Right lobe of liver (tissue), 6 donors: ENCODE data around the gene MCAM. TPM values are rescaled to one million over a fixed set of nuclear protein-coding genes. Genes with fewer than 3 reads are reported as not detected.

Experiments
- ATAC-seq, 4 donors: fragments of 200-7000 bp; cut with Tn5 transposase; one replicate each; pipeline ENCODE4 v1.9.1; 2020; ENCODE audit warnings: mild to moderate bottlenecking in 4 of 4, moderate library complexity in 4 of 4
- DNase-seq, 3 donors: peaks; one replicate each; pipeline ENCODE4 v3.0.0-alpha.2; 2020
- H3K27ac ChIP-seq, 3 donors: fragments of 200-600 bp; one replicate each; pipeline ENCODE4 v1.8.0; 2022
- H3K27me3 ChIP-seq, 2 donors: fragments of 200-600 bp; one replicate each; pipeline ENCODE4 v1.8.0; 2022
- H3K36me3 ChIP-seq, 4 donors: fragments of 200-600 bp; sonication (generic) in 1 of 4; one replicate each; pipeline versions ENCODE4 v1.5.1 to v1.8.0; 2017 to 2022; ENCODE audit warnings: control low read depth in 1 of 4
- H3K4me1 ChIP-seq, 4 donors: fragments of 200-600 bp; sonication (generic) in 1 of 4; one replicate each; pipeline versions ENCODE4 v1.5.1 to v1.8.0; 2017 to 2022; ENCODE audit warnings: control low read depth in 1 of 4
- H3K4me3 ChIP-seq, 3 donors: fragments of 200-600 bp; one replicate each; pipeline ENCODE4 v1.8.0; 2022
- H3K9me3 ChIP-seq, 4 donors: fragments of 200-600 bp; sonication (generic) in 1 of 4; one replicate each; pipeline versions ENCODE4 v1.5.1 to v1.8.0; 2017 to 2022; ENCODE audit warnings: control low read depth in 1 of 4
- POLR2A ChIP-seq: fragments of 450-650 bp; IDR thresholded peaks from one replicate; pipeline ENCODE4 v1.6.1; 2017; ENCODE audit warnings: antibody characterized with exemption, mild to moderate bottlenecking
- WGBS: methylation state at CpG from one replicate; pipeline ENCODE4 v1.1.6; 2018; ENCODE audit warnings: low coverage, low lambda C conversion rate; ENCODE audit not compliant: insufficient coverage; ENCODE audit errors: missing lambda C conversion rate; 5-methylcytosine and 5-hydroxymethylcytosine counted together
- intact Hi-C, 2 donors: fragments of 100-400 bp; cut with DNase I; formaldehyde crosslinking; loops; one replicate each; pipeline versions ENCODE4 v1.11.2 to v1.14.1; 2022
- total RNA-seq, 6 experiments: library from RNA; depleted of rRNA in 2 of 6; stranded (reverse); fragments of >200 nt in 2 of 6; fragmentation: NEBNext Ultra II Directional in 3 of 6; extraction: Animal tissue kit (Norgen Biotek cat#: 25700) in 3 of 6; gene quantifications; one replicate each; pipeline versions ENCODE4 v1.1.0 to v1.2.4, GENCODE V29; 2016 to 2023
- TF ChIP-seq, protein P1 (sequence below), 4 donors: fragments of 200-600 bp in 3 of 4; fragments of 450-650 bp in 1 of 4; IDR thresholded peaks; one replicate each; pipeline versions ENCODE4 v1.5.1 to v1.8.0; 2016 to 2022; ENCODE audit warnings: antibody characterized with exemption in 4 of 4, mild to moderate bottlenecking in 2 of 4
- donor health status: DM: no; HTN: yes; CAD: no.
- donor health status: DM: no; HTN: no; CAD: no.
- donor health status: DM: no; HTN: no; CAD: no.
- donor health status: DM: no; HTN: yes; CAD: no.
- donor health status: DM: no; HTN: yes; CAD: no.

The MCAM gene
- total RNA-seq, 6 experiments from 2014 or later, result 1.8 to 28.7 (median 12.5) TPM

DNA sequence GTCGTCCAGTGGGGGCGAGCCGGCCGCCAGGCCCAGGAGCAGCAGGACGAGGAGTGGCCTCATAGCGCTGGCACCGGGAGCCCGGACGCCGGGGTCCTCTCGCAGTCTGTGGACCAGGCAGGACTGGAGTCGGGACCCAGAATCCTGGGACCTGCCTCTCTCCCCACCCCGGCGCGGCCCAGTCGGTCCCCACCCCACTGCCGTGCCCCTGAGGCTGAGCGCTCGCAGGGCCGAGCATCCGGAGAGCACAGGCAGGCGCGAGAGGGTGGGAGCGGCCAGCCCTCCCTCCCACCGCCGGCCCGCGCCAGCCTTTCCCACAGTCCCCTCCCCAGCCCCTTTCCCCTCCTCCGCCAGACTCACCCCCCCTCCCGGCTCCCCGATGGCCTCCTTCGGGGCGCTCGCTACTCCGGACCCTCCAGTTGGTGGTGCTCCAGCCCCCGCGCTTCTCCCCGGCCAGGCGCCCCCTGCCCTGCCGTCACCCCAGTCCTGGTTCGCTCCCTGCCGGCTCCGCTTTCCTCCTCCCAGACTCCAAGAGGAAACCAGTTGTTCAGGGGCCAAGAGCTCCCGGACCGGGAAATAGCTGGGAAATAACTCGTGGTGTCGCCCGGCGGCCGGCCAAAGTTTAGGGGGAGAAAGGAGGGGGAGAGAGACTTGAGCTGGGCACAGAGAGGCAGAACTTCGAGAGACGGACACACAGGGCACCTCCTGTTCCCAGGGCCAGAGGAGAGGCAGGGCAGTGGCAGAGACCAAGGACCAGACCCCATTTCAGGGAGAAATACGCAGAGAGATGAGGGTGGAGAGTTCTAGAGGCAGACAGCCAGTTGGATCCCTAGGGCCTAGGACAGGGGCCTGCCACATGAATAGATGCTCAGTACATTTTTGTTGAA, 23.6 kb upstream of the MCAM start, which contains the start of gene C1QTNF5:
Gene C1QTNF5 (minus strand): TSS at position 549 of the 887 bp plus-strand sequence. CDS start 486 bp downstream, at position 63.
- no peaks in the 10 kb centered on the region for H3K36me3 ChIP-seq
- H3K4me3 ChIP-seq, result peak within 1 kb of the TSS; percentile 45 to 51 (median 49)
- H3K27ac ChIP-seq, result peak within 1 kb of the TSS; percentile 70 to 89 (median 76)
- no peaks in the 10 kb centered on the region for H3K9me3 ChIP-seq
- no peaks in the 10 kb centered on the region for H3K27me3 ChIP-seq
- H3K4me1 ChIP-seq, result peaks cover 0 to 22% (median 9%) of the 10 kb centered on the region in 4 donors
- TF ChIP-seq POLR2A, result no peak
- TF ChIP-seq, protein P1, sequence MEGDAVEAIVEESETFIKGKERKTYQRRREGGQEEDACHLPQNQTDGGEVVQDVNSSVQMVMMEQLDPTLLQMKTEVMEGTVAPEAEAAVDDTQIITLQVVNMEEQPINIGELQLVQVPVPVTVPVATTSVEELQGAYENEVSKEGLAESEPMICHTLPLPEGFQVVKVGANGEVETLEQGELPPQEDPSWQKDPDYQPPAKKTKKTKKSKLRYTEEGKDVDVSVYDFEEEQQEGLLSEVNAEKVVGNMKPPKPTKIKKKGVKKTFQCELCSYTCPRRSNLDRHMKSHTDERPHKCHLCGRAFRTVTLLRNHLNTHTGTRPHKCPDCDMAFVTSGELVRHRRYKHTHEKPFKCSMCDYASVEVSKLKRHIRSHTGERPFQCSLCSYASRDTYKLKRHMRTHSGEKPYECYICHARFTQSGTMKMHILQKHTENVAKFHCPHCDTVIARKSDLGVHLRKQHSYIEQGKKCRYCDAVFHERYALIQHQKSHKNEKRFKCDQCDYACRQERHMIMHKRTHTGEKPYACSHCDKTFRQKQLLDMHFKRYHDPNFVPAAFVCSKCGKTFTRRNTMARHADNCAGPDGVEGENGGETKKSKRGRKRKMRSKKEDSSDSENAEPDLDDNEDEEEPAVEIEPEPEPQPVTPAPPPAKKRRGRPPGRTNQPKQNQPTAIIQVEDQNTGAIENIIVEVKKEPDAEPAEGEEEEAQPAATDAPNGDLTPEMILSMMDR (IDR thresholded peaks at IDR 0.05), result no peak
- intact Hi-C loops, result no loop called here
- peak; percentile 19 to 44 (median 29) for ATAC-seq
- WGBS, result 19% methylated on average over 17 of the region's 53 CpGs
- DNase-seq, result peak in 2 of 3 donors; percentile 75 to 77

DNA sequence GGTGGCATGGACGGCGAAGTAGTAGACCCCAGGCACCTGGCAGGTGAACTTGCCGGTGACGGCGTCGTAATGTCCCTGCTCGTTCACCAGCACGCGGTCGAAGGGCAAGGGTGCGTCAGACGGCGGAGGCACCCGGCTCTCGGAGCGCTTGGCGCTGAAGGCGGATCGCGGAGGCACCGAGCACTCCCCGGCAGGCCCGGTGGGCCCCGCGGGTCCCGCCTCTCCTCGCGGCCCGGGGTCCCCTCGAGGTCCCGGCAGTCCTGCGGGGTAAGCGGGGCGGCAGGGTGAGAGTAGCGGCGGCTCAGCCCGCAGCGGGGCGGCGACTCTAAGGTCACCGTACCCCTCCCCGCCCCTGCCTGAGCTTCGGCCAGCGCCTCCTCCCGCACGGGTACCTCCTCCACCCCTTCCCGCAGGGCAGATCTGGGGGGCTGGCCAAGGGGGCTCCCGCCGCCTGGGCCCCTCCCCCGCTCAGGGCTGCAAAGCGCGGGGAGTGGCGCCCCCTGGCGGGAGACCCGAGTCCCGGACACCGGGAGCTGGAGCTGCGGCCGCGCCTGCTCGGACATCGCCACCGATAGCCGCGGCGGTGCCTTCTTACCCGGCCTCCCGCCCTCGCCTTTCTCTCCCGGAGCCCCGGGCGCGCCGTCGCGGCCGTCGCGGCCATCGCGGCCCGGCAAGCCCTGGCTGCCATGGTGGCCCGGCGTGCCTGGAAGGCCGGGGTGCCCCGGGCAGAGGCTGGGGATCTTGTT, 22.8 kb upstream of the MCAM start:
- Histone ChIP-seq H3K36me3 (no peaks in the 10 kb centered on the region), H3K4me3 (peak overlapping the region; percentile 45 to 51 (median 49)), H3K4me1 (peaks cover 0 to 28% (median 12%) of the 10 kb centered on the region in 4 donors), H3K9me3 (no peaks in the 10 kb centered on the region), H3K27ac (peak overlapping the region; percentile 70 to 89 (median 76)), H3K27me3 (no peaks in the 10 kb centered on the region)
- TF ChIP-seq POLR2A, result no peak
- TF ChIP-seq, protein P1 (IDR thresholded peaks at IDR 0.05), result peak; percentile 75 to 91 (median 84)
- peak; percentile 74 to 82 (median 81) for DNase-seq
- ATAC-seq, result peak; percentile 51 to 59 (median 56)
- intact Hi-C loops, result no loop called here
- 5% methylated on average over 16 of the region's 86 CpGs for WGBS

DNA sequence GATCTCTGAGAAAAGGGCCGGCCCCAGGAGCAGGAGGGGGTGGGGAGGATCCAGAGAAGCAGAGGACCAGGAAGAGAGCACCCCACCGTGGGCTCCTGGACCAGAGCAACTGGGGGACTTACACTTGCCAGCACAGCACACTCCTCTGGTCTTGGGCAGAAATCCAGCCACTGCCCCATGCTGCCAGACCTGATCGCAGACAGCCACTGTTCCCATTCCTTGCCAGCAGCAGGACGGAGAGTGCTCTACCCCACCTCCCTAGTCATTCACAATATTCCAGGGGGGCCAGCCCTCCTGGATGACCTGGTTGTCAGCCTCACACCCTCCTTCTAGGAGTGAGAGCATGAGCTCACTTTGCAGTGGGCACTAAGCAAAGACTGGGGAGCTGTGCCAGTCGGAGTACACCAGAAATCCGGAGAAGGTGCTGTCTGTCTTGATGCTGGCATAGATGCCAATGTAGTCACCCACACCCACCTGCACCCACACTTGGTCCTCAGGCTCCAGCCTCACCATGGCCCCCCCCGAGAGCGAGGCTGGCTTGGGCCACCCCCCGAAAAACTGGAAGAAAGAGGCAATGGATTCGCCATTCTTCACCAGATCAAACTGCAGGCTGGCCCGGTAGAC, 22.1 kb upstream of the MCAM start:
- no peak for TF ChIP-seq POLR2A
- TF ChIP-seq, protein P1 (IDR thresholded peaks at IDR 0.05), result no peak
- peak in 1 of 3 donors; percentile 46 for DNase-seq
- Histone ChIP-seq H3K4me3 (peak overlapping the region; percentile 45 to 51 (median 49)), H3K27ac (peak overlapping the region in 1 of 3 donors; percentile 76), H3K4me1 (peaks cover 0 to 28% (median 12%) of the 10 kb centered on the region in 4 donors), H3K36me3 (no peaks in the 10 kb centered on the region), H3K27me3 (no peaks in the 10 kb centered on the region), H3K9me3 (no peaks in the 10 kb centered on the region)
- 43% methylated on average over 4 of the region's 11 CpGs for WGBS
- ATAC-seq, result no peak
- intact Hi-C loops, result no loop called here

DNA sequence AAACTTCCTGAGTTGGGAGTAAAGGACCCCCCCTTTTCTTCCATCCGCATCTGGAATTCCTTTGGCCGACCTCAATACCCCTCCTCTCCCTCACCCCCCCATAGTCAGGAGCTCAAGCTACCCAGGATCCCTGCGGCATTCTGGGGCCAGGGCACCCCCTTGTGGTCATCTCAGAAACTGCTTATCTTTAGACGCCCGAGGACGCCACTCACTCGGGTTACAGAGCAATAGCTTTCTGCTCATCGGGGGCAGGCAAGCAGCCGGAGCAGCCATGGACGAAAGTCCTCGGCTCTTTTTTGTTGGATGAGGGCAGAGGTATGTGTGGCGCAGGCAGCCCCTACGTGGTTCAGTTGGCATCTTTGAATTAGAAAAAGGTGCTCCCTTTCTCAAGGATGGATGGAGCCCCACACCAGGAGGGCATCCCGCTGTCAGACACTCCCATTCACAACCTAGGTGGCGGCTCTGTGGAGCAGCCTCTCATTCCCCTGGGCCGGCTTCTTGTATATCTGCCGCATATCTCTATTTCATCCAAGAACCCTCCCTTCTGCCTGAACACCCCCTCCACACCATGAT, 21.5 kb upstream of the MCAM start:
- no peak overlapping the region for H3K4me3 ChIP-seq

More for the DNA sequence above, 21.5 kb upstream of the MCAM start:
- no peaks in the 10 kb centered on the region for H3K9me3 ChIP-seq
- no peak overlapping the region for H3K27ac ChIP-seq
- H3K36me3 ChIP-seq, result no peaks in the 10 kb centered on the region
- H3K27me3 ChIP-seq, result no peaks in the 10 kb centered on the region
- intact Hi-C loops, result no loop called here
- WGBS, result 6% methylated on average over 12 of the region's 17 CpGs
- no peak for TF ChIP-seq POLR2A
- TF ChIP-seq, protein P1 (IDR thresholded peaks at IDR 0.05), result peak; percentile 54 to 69 (median 66)
- DNase-seq (peak; percentile 61 to 68 (median 68)), ATAC-seq (peak; percentile 21 to 34 (median 24))
- peaks cover 0 to 28% (median 12%) of the 10 kb centered on the region in 4 donors for H3K4me1 ChIP-seq
